NCI-H187 (cell line): ENCODE measurements around the gene ALAS1.
"Not testable (repeated sequence)": the region's sequence is repeated elsewhere in the genome, so short reads cannot be mapped to it uniquely, and the experiment has no call there.

Experiments
- DNase-seq, 2 experiments: peaks; one replicate each; lab custom pipeline; 2025; lab: John Stamatoyannopoulos, UW

ALAS1 gene

DNA sequence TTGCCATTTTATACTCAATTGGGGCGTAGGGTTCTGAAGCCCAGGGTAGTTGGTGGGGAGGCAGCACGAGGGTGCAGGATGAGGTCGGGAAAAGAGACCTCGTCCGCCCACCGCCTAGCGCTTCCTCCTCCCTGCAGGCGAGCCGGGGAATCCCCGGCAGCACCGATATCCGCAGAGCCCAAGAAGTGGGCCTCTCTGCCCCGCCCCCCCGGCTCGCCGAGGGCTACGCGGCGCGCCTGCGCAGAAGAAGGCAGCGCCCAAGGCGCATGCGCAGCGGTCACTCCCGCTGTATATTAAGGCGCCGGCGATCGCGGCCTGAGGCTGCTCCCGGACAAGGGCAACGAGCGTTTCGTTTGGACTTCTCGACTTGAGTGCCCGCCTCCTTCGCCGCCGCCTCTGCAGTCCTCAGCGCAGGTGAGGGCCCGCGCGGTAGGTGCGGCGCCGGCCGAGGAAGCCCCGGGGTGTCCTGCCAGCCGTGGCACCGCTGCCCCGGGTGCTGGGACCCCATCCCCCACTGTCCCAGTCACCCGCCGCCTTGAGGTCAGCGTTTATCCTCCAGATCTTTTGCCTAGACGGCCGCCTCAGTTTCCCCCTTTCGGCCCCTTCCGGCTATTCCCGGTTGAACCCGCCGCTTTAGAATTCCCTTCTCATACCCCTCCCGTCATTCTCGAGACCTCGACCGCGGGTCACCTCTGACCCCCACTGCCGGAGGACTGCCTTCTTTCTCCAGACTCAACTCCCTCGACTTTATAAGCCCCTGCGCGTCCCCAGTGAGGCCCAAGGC lies at the start of gene ALAS1:
Gene ALAS1 (plus strand): TSS at position 319 of the 784 bp plus-strand sequence. CDS start 1,082 bp downstream, outside the sequence.
- peak; percentile 71 to 72 for DNase-seq

DNA sequence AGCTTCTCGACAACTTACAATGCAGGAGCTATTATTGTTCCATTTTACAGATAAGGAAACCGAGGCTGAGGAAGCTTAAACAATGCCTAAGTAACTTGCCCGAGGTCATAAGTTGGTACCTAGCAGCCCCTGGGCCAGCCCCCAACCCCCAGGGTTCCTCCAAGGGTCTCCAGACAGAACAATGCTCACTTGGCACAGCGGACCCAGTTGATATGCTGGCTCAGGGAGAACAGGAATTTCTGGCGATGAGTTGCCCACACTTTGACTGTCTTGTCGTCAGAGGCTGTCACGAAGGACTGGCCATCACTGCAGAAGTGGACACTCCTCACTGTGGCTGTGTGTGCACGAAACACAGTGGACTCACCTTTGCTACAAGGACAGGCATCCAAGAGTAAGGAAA lies 48.9 kb upstream of the ALAS1 start:
- no peak for DNase-seq

DNA sequence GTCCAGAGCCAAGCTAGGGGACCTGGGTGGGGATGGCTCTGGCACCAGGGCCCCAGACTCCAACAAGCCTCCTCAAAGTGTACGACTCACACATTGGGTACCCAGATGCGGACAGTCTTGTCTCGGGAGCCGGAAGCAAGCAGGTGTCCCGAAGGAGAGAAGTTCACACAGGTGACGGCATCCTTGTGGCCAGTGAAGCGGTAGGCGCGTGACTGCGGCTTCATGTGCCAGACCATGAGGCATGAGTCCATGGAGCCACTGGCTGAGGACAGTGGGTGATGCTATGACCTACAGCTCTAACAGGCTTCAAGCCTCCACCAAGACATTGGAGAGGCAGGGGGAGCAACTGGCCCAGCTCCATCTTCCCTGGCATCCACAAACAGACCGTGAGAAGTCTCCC lies 48.2 kb upstream of the ALAS1 start:
- DNase-seq, result no peak

DNA sequence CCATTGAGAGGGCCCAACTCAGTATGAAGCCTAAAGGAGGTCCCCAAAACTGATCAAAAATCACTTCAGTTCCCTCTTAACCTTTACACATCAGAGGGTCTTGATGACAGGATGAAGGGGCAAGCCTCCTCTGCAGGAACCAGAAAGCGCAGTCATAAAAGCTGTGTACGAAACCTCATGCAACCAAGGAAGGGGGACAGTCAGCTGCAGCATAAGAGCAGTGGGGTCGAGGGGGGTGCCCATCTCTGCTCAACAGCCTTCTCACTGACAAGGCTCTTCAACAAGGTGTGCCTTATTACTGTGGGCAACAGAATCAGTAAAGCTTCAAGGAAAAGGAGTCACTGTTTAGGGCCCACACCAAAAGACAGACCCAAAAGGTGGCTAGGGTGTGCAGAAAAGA lies 47.6 kb upstream of the ALAS1 start:
- no peak for DNase-seq

DNA sequence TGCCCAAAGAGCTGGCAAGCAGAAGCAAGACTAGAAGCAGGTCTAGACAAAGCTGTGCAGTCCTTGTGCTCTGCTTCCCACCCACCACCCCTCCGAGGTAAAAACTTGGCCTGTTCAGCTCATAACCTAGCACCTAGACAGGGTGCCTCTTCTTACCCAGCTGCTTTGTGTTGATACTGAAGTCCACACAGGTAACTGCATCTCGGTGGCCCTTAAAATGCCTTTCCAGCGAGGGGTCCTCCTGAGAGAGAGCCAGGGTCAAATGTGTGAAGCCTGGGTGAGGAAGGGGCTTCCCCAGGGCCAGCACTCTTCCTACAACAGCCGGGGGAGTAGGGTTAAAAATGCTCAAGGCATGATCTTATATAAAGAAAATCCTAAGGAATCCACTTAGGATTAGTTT lies 47.1 kb upstream of the ALAS1 start:
- no peak for DNase-seq

DNA sequence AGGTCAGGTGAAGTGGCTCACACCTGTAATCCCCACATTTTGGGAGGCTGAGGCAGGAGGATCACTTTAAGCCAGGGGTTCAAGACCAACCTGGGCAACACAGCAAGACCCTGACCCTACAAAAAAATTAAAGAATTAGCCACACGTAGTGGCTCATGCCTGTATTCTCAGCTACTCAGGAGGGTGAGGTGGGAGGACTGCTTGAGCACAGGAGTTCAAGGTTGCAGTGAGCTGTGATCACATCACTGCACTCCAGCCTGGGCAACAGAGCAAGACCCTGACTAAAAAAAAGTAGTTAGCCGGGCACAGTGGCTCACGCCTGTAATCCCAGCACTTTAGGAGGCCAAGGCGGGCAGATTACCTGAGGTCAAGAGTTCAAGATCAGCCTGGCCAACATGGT lies 46.0 kb upstream of the ALAS1 start:
- not testable (repeated sequence) for DNase-seq

DNA sequence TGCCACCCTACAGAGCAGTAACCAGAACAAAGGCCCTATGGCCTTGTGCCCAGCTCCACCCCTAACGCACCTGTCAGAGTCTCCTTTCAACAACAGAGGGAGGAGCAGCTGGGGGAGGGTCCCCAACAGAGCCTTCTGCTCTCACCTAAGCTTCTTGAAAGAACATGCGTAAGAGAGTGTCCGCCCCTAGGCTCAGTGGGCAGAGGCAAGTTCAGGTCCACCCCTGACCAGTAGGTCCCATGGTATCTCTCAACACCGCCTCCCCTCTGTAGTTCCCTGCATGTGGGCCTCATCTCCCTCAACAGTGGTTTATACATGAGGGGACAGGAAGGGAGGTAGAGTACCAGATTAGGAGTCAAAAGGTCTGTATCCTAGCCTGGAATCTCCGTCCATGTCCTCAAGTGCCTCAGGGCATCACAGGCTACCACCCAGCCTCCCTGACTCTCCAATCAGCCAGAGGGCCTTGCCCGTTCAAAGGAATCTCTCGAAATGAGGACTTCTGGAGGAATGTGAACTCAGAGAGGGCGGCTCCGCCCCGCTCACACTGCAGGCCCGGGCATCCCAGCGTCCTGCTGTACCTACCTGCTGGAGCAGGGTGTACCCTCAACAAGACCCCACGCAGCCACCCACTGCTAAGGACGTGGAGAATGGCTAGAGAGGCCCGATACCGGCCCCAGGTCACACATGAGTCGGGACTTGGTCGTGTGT lies 44.4 kb upstream of the ALAS1 start:
- DNase-seq, result peak; percentile 5 to 21

DNA sequence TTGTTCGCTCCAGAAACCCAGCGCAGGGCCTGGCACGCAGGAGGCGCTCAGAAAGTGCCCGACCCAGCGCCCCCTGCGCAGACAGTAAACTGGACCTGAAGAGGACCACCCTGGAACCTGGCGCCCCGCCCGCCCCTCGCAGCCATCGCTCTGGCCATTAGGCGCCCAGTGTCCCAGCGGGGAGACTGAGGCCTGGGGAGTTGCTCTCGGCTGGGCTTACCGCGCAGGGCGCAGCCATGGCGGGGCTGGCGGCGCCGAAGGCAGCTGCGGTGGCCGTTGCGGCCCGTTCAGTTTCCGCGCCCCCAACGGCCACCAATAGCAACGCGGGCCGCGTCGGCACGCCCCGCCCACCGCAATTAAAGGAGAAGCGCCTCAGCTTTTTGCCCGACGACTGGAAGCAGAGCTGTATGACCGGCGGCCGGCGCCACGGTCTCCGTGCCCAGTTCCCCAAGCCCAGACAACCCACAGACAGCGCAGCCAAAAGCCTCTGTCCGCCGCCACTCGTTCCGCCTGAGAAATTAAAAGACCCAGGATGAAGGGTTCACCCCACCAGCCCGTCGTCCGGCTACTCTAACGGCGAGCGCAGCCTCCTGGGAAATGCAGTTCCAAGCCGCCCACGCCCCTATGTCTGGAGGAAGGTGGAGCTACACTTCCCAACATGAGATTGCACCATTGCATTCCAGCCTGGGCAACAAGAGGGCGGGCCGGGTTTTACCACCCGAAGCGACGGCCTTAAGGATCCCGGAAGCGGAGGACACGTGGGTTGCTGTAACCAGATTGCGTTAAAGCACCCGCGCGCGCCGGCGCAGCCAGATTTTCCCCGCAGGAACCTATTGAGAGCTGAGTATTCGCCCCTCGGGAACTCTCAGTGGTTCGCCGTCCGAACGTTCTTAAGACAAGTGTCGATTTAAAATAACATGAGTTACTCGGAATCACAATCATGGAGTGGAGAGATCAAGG lies 43.5 kb upstream of the ALAS1 start, which contains the start of gene POC1A:
Gene POC1A (minus strand): TSS at position 289 of the 960 bp plus-strand sequence. CDS start 51 bp downstream, at position 238.
- DNase-seq, result peak; percentile 83 to 90

DNA sequence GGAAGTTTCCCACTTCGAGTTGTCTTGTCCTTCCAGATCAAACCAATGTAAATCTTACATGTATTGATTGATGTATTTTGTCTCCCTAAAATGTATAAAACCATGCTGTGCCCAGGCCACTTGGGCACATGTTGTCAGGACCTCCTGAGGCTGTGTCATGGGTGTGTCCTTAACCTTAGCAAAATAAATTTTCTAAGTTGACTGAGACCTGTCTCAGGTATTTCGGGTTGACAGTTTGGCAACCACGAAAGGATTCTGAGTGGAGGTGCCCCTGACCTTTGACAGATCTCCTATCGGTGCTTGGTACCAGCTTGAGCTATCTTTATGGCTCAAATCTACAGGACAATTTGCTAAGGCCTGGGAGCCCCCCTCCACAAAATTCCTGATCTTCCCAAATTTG lies 42.0 kb upstream of the ALAS1 start:
- no peak for DNase-seq

DNA sequence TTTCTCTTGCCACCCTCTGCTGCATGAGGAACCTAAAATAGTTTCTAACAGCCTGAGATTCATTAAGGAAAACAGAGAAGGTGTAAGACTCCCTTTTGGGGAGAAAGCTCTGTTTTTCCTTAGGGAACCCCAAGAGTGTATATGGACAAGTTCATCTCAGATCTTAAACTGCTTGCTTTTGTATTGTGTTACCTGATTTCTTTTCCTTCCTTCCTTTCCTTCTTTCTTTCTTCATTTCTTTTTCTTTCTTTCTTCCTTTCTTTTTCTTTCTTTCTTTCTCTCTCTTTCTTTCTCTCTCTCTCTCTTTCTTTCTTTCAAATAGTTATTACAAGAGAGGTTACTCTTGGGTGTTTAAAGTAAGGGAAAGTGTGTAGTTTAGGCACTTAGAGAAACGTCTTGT lies 38.5 kb upstream of the ALAS1 start:
- no peak for DNase-seq

DNA sequence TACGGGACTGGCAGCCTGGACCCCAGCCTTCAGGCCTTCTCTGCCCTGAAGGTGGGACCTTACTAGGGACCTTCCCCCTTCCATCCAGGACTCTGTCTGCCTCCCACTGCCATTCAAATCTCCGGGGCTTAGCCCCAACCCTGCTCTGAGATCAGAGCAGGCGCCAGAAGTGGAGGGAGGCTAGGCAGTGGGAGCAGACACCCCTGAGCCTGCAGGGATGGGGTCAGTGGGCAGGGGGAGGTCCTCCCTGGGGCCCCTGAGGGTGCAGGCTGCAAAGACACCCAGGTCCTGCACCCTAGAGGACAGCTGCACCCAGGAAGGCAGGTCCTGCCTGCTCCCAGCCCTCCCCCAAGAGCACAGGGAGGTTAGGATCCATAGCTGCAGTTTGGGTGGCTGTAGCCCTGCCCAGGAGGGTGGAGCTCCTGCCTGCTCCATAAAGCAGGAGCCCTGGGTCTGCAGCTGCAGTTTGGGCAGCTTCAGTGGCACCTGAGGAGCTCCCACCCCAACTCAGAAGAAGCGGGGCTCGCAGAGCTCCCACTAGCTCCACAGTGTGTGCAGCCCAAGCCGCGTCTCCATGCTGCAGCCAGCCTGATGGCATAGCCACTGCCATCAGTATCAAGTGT lies 35.6 kb upstream of the ALAS1 start:
- no peak for DNase-seq

DNA sequence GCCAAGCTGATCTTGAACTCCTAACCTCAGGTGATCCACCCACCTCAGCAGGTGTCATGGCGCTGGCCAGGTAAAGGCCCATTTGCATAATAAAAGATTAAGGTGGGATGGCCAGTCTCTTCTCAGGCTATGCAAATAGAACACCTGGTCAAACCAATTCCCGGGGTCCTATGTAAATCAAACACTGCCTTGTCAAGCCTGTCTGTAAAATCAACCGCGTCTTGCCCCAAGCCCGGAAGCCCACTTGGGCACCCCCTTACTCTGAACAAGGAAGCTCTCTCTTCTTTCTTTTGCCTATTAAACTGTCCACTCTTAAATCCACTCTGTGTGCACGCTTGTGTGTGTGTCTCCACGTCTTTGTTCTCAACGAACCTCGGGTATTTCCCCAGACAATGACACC lies 30.7 kb upstream of the ALAS1 start:
- no peak for DNase-seq

DNA sequence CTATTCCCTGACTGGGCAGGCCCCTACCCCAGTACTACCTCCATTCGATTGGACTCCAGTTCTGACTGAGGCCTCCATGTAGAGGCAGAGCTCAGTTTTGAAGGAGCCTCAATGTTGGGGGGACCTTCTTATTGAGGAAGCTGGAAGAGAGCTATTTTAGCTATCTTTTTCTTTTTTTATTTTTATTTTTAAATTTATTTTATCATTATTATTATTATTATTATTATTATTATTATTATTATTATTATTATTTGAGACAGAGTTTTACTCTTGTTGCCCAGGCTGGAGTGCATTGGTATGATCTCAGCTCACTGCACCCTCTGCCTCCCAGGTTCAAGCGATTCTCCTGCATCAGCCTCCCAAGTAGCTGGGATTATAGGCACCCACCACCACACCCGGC lies 27.7 kb upstream of the ALAS1 start:
- not testable (repeated sequence) for DNase-seq

DNA sequence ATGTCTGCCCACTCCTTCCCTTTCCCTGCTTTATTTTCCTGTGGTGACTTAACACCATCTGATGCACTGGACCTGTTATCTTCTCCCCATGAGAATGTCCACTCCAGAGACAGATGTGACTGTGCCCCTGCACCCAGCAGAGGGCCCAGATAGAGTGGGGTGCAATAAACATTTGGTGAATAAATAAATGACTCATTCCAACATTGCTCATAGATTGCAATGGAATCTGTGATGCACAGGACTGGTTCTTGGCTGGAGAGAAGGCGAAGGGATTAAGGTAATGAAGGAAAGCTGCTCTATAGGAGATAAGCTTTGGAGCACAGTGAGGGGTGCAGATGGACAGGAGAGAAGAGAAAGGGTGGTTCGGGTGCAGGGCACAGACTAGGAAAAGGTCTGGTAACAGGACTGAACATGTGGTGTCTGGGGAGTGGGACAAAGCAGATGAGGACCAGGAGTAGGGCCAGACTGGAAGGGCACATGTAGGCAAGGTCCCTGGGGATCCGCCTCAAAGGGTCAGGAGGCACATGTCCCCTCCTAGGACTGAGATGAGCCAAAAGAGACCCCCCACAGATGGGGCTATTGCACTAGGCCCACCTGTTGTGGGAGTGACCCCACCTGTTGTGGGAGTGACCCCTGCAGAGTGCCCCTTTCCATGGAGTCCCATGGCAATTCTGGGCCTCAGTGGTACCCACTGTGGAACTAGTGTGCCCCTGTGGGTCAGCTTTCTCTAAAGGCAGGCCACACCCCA lies 26.3 kb upstream of the ALAS1 start:
- DNase-seq, result no peak

DNA sequence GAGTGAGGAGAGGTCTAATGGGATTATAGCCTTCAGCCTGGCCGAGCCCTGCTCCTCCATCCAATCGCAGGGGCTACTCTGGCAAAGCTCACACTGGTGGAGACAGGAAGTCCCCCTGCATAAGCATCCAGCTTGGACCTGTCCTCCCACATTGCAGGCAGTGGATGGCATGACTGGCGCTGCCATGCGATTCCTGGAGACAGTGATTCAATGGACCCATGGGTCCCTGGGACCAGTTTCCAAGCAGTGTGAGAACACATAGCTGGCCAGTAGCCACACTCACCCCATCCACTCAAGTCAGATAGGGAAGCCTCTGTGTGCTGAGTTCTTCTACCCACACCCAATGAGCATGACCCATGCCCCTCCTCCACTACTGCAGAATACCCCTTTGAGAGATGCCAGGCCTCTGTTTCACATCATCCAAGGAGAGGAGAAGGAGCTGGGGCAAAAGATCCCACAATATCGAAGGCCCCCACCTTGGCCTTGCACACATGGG lies 25.6 kb upstream of the ALAS1 start:
- DNase-seq, result no peak

DNA sequence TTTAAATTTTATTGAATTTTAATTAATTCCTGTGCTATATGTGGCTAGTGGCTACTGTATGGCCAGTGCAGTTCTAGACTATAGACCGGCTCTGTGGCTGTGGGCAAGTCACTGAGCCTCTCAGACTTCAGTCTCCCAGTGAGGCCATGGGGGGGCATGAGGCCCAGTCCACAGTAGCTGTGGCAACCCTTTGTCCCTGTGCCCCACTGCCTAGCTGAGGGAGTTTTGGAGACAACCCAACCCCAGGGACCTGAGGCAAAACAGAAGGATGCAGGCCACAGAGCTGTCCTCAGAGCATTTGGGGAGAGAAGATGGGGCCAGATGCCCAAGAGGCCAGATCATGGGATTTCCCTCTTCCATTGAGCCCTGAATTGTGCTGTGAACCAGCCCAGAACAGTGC lies 24.9 kb upstream of the ALAS1 start:
- DNase-seq, result no peak

DNA sequence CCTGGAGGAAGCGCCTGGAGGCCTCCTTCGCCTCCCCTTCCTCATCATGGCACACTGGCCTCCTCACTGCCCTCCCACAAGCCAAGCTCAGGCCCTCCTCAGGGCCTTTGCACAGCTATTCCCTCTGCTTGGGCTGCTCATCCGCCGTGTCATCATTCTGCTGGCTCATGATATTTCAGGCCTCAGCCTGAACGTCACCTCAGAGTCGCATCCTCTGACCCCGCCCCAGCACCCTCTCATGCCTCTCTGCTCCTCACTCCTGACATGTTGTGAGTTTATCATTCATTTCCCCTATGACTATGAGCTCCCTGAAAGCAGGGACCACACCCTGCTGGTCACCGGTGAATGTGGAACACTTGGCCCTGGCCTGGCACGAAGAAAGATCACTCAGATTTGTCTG lies 23.1 kb upstream of the ALAS1 start:
- DNase-seq, result no peak

DNA sequence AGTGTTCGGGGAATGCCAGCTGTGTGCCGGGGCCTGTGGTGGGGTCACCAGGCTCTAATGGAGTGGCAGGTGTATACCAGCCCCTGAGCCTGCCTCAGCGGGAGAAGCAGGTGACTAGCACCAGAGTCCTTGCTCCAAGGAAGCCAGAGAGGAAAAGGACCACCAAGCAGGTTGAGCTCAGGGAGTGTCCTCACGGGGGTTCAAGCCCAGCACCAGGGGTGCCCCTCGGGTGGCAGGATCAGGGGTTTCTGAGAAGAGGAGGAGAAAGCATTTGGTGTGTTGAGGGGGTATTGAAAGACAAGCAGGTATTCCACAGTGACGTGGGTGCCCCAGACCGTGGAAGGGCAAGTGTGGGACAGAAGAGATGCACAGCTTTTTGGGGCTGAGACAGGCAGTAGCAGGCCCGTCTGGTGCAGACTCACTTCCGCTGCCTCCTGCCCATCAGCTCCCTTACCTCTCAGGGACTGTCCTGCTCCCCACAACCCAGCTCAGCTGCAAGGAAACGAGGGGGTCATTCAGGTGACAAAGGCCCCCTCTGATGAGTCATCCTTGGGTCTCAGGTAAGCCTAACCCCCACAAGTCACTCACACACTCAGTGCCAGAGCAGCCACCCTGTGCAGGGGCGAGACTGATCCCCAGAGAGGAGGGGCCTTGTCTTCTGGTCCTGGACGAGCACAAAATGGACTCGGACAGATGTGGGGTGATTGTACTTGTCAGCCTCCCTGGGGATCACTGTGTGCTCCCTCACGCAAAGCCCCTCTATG lies 22.4 kb upstream of the ALAS1 start:
- DNase-seq, result no peak

DNA sequence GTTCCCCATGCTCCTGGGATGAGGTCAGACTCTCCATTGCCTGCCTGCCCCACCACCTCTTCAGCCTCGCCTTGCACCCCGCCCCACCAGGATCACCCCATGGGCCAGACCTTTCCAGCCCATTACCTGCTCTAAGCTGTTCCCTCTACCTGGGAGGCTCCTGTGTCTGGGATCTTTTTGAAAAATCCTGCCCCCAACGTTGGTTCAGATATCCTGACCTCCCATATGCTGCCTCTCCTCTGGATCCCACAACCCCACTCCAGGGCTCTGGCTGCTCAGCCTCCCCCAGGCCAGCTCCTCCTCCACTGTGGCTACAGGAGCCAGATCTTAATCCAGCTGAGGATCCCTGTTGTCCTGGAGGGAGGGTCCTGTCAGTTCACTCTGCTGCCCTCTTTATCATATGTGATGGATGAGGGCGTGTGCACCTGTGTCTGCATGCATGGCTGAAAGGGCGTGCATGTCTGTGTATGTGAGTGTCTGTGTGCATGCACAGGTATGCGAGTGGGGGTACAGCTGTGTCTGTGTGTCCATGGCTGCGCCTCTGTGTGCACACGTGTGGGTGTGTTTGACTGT lies 21.7 kb upstream of the ALAS1 start:
- DNase-seq, result no peak
